CD4-positive, alpha-beta T cell treated with Interleukin-12 subunit alpha and Interleukin-12 subunit beta, for 1 hour (primary cell): ENCODE results near the gene ASXL1.
"Not testable (repeated sequence)": the region's sequence is repeated elsewhere in the genome, so short reads cannot be mapped to it uniquely, and the experiment has no call there.

ENCODE experiments used
- DNase-seq: peaks from one replicate; pipeline ENCODE4 v3.0.0-alpha.2; 2020

ASXL1 gene

DNA sequence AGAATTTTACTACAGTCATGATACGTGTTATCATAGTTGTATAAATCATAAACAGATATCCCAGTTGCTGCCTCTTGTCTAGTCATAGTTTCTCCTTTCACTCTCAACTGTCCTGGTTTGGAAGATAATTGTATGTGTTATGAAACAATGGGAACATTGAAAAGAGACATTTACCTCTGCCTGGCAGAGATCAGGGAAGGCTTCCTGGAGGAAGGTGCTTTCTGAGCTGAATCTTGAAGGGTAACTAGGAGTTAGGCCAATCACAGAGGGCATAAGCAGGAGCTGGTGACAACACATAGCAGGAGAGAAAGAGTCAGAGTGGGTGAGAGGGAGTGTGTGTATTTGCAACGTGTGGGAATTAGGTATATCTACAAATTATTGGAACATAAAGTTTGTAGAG lies 5.4 kb downstream of the ASXL1 start:
- DNase-seq: no peak

DNA sequence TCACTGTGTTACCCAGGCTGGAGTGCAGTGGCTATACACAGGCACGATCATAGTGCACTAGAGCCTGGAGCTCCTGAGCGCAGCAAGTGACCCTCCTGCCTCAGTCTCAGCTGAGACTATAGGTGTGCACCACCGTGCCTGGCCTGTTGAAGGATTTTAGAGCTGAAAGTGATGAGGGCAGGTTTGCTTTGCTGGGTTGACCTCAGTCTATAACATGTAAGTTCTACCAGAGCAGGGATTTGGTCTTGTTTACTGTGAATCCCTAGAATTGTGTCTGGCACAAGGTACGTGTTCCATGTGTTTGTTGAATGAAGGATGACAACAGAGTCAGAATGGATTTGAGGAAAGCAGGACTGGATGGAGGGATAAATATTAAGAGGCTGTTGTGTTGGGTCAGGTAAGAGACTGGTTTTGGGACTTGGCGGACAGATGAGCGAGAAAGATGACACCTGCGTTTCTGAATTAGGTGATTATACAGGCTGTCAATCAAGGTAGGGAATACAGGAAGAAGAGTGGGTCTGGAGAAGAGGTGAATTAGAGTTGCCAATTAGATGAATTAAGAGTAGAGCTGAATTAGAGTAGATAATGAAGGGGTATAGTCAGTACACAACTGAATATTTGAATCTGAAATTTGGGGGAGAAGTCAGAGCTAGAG lies 6.5 kb downstream of the ASXL1 start:
- DNase-seq: no peak

DNA sequence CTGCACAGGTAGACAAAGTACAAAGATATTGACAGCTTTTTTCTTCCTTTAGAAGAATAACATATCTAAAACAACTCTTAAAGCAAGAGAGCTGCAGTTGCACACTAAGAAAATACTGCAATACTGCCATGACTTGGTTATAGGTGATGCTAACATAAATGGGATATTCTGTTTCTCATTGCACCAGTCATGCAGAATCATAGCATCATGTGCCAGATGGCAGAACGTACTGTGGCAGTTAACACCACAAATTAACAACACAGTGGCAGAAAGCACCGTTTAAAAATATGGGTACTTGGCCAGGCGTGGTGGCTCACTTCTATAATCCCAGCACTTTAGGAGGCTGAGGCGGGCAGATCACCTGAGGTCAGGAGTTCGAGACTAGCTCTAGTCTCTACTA lies 7.4 kb downstream of the ASXL1 start:
- DNase-seq: no peak

DNA sequence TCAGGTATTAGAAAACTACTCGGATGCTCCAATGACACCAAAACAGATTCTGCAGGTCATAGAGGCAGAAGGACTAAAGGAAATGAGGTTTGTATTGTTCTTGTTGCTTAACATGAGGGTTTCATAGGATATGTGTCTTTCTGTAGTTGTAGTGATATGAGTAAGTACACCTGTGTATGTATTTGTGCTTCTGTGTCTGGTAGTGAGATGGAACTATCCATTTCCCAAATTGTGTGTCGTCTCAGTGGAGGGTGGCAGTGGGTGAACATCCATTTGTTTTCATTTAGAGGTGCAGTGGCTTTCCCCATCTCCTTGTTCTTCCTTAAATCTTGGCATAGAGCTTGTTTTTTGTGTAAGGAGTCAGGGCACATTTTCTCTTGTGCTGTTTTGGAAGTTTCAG lies 8.2 kb downstream of the ASXL1 start:
- DNase-seq: no peak

DNA sequence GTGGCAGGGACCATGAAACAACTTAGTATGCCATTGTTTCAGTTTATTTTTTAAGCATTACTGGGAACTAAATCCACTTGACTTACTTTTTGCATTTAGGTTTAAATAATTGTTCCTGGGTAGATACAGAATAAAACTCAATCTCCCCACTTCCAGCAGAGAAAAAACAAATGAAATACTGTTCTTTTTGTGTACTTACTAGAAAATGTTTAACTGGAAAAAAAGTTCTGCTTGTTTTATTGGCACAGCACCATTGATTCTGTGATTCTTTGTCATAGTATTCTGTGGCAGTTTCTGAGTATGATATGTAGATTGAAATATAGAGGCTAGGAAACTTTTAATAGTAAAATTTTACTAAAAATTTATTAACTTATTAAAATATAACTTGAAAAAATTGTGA lies 10.2 kb downstream of the ASXL1 start:
- no peak for DNase-seq

DNA sequence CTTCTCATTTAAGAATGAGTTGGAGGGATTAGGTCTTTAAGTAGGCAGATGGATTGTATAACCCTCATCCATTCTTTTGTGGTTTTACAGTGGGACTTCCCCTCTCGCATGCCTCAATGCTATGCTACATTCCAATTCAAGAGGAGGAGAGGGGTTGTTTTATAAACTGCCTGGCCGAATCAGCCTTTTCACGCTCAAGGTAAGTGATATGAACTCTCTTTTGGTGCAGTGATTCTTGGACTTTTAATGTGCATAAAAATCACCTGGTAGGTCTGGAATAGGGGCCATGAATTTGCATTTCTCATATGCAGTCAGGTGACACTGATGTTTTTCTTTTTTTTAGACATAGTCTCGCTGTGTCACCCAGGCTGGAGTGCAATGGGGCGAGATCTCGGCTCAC lies 10.8 kb downstream of the ASXL1 start:
- no peak for DNase-seq

DNA sequence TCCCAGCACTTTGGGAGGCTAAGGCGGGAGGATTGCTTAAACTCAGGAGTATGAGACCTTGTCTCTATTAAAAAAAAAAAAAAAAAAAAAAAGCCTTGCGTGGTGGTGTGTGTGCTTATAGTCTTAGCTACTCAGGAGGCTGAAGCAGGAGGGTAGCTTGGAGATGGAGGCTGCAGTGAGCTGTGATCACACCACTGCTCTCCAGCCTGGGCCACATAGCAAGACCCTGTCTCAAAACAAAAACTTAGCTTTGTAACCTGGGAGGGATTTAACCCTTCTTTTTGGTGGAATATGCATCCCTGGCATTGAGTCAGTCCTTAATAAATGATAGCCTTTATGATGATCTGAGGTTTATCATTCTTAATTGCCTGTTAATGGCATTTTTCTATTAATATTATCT lies 12.8 kb downstream of the ASXL1 start:
- DNase-seq: no peak

DNA sequence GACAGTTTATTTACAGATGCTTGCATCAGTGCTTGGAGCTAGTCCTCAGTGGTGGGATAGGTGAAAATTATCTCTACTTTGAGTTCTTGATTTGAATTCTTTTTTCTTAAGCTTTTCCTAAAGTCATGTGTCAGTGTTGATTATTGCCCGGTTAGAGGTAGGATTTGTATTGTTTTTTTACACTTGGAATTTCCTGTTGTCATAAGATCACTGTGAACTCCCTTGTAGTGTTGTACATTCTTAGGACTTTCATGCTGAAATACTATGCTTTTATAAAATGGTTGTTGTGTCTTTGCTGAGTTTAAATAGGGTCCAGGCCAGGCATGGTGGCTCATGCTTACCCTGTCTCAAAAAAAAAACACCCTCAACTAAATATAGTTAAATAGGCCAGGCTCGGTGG lies 20.3 kb downstream of the ASXL1 start:
- DNase-seq: no peak

DNA sequence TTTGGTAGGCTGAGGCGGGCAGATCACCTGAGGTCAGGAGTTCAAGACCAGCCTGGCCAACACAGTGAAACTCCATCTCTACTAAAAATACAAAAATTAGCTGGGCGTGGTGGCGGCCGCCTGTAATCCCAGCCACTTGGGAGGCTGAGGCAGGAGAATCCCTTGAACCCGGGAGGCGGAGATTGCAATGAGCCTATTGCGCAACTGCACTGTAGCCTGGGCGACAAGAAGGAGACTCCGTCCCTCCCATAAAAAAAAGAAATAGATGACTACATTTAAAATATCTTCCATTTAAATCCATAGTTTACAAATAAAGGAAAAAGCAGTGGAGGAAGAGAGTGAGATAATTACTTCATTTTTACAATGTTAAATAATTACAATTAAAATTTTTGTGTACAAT lies 21.9 kb downstream of the ASXL1 start:
- not testable (repeated sequence) for DNase-seq

DNA sequence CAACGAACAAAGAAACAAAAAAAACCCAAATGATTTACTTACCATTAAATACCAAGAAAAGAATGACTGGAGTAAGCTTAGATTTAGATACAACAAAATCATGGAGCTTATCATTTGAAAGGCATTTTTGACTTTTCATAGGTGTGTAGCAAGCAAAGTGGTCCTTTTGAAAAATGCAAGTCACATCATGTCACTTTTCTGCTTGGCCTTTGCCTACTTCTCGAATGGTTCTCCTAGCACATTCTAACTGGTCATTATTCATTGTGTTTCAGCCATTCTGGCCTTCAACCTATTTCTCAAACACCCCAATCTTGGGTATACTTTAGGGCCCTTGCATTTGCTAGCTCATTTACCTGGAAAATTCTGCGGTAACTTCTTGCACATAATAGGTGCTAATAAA lies 22.6 kb downstream of the ASXL1 start:
- no peak for DNase-seq

DNA sequence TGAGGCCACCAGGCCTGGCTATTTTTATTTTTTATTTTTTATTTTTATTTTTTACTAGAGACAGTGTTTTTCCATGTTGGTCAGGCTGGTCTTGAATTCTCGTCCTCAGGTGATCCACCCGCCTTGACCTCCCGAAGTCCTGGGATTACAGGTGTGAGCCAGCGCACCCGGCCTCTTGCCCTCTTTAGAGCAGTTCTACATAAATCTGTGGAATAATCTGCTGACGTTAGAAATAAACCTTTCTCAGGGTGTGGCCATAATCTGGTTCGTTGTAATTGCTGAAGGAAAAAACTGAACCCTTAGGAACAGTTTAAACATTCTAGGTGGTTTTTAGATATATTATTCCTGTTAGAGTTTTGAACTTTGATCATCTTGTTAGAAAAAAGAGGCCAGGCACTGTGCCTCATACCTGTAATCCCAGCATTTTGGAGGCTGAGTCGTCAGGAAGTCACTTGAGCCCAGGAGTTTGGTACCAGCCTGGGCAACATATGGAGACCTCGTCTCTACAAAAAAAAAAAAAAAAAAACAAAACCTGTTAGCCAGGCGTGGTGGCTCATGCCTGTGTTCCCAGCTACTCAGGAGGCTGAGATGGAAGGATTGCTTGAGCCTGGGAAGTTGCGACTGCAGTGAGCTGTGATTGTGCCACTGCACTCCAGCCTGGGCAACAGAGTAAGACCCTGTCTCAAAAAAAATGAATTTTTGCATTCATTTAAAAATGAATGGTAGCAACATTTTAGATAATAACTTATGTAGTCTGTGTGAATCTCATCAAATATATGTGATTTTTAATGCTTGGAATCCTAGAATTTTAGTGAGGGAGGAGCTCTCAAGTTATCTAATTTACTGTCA lies 24.2 kb downstream of the ASXL1 start:
- DNase-seq: no peak

DNA sequence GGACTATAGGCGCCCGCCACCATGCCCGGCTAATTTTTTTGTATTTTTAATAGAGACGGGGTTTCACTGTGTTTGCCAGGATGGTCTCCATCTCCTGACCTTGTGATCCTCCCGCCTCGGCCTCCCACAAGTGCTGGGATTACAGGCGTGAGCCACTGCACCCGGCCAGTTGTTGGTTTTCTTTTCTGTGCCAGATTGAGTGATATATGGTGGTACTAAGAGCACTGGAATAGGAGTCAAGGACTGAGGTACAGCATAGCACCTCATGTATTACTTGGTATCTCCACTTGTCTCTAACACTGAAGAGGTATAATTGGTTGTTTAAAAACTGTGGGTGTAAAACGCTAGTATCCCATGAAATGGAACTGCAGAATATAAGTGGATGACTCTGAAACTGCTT lies 25.3 kb downstream of the ASXL1 start:
- not testable (repeated sequence) for DNase-seq

DNA sequence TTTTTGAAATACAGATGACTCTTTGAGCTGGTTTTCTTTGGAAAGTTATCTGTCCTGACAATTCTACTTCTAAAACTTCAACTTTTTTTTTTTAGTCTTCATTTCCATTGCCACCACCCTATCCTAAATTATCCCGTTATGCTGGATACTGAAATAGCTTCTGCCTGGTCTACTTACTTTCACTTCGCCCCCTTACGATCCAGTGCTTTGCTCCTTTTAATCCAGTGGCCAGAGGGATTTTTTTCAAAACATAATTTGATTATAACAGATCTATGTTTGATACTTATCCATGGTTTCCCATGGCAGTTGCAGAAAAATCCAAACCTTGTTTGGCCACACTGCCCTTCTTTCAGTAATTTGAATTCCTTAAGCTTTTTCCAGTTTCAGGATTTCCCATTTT lies 27.4 kb downstream of the ASXL1 start:
- no peak for DNase-seq

DNA sequence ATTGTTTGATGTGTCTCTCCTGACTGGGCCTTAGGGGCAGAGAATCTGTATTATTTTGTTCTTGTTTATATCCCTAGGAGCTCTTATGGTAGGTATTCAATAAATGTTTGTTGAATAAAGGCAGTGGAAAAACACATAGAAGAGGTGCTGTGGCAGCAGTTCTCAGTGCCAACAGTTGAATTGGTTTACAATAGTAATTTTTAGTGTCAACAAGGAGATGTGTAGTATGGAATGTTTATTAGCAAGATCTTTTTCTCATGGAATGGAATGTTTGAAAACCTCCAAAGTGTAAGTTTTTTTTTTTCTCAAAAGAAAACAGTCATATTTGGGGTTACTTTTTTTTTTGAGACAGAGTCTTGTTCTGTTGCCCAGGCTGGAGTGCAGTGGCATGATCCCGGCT lies 28.0 kb downstream of the ASXL1 start:
- no peak for DNase-seq

DNA sequence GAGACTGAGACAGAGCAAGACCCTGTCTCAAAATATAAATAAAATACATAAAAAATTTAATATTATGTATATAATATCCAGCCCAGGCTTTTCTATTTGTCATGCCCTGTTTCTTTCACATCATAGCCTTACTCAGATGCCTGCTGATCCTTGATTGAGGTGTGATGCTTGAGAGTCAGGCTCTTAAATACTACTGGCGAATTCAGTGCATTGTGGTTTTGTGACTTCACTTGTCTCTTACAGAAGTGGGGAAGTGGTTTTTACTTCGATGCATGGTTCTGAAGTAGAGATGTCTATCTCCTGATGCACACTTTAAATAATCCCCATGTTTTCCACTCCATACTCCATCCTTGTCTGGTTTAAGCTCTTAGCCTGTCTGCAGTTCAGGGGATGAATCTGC lies 29.1 kb downstream of the ASXL1 start:
- peak; percentile 66 for DNase-seq

DNA sequence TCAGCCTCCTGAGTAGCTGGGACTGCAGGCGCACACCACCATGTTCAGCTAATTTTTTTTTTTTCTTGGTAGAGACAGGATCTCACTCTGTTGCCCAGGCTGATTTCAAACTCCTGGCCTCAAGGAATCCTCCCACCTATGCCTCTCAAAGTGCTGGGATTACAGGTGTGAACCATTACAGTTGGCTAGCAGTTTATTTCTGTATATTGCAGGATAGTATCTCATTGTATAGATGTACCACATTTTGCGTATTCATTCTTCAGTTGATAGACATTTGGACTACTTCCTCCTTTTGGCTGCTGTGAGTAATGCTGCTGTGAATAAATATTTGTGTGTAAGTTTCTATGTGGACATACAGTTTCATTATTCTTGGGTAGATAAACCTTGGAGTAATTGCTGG lies 32.9 kb downstream of the ASXL1 start:
- DNase-seq: no peak

DNA sequence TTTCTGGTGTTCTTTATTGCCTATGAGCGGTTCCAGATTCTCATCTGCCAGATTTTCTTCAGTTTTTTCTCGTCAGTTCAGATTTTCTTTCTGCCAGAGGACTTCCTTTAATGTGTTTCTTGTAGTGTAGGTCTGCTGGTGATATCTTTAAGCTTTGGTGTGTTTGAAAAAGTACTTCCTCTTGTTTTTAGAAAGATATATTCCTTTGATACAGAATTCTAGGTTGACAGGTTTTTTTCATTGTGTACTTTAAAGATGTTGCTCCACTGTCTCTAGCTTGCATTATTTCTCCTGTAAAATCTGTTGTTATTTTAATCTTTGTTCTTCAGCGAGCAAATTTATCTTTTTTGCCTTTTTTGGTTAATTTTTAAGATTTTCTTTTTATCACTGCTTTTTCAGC lies 36.9 kb downstream of the ASXL1 start:
- no peak for DNase-seq

DNA sequence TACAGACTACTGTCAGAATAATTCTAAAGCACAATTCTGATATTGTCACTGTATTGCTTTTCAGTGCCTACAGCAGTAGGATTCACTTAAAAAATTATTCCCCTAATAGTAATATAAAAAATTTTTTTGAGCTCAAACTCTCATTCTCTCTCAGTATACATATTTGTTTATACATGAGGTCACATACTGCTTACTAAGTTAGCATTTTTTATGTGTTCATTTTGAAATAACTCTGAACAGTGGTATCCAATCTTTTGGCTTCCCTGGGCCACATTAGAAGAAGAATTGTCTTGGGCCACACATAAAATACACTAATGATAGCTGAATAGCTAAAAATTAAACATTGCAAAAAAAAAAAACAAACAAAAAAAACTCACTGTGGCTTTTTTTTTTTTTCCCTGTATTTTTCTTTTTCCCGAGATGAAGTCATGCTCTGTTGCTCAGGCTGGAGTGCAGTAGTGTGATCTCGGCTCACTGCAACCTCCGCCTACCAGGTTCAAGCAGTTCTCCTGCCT lies 38.6 kb downstream of the ASXL1 start:
- no peak for DNase-seq

DNA sequence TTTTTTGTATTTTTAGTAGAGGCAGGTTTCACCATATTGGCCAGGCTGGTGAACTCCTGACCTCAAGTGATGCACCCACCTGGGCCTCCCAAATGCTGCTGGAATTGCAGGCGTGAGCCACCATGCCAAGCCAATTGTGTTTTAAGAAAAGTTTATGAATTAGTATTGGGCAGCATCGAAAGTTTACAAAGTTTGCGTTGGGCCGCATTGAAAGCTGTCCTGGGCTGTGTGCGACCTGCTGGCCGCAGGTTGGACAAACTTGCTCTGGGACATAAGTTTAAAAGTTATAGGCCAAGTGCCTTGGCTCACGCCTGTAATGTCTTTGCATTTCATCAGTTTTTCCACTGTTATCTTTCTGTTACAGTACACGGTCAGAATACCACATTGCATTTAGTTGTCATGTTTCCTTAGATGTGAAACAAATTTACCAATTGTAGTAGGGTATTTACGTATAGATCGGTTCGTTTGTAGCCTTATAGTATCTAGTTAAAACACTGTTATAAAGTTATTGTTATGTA lies 39.5 kb downstream of the ASXL1 start:
- DNase-seq: no peak

DNA sequence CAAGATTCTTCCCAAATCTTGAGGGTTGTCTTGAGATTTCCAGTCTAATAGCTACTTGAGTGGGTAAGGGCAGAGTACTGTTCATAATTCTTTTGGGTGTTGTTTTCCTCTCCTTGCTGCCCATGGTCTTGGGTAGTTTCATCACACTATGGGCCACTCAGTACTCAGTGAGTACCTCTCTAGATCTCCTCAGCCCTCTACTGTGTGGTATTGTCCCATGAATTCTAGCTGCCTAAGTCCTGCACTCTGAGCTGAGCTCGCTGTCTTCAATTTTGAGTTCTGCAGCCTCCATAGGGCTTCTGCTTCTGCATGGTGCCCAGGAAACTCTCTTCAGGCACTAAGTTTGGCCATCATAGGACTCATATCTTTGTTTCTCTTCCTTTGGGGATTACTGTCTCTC lies 42.3 kb downstream of the ASXL1 start:
- DNase-seq: no peak

DNA sequence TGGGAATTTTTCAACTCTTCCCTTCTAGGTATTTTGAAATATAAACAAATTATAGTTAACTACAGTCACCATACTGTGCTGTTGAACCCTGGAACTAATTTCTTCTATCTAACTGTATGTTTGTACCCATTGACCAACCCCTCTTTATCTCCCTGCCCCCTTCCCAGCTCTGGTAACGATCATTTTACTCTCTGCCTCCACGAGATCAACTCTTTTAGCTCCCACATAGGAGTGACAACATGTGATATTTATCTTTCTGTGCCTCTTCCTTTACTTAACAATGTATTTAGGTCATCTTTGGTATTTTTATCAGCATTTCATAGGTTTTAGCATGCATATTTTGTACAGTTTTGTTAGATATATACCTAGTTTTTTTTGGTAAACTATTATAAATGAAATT lies 45.9 kb downstream of the ASXL1 start:
- DNase-seq: no peak

DNA sequence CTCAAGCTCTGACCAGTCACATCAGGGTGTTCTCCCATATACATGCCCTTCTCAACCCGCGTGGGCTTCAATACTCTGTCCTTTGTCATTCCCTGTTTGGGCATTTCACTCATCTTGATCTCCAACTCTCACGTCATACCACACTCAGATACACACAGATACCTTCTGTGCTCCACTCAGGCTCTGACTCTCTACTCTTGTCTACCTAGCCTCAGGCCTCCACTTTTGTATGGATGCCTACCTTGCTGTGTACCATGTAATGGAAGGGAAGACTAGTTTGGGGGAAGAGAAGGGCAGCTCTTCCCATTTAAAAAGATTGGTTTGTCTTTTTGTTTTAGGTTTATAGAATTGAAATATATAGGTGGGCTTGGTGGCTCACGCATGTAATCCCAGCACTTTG lies 48.6 kb downstream of the ASXL1 start:
- DNase-seq: no peak

DNA sequence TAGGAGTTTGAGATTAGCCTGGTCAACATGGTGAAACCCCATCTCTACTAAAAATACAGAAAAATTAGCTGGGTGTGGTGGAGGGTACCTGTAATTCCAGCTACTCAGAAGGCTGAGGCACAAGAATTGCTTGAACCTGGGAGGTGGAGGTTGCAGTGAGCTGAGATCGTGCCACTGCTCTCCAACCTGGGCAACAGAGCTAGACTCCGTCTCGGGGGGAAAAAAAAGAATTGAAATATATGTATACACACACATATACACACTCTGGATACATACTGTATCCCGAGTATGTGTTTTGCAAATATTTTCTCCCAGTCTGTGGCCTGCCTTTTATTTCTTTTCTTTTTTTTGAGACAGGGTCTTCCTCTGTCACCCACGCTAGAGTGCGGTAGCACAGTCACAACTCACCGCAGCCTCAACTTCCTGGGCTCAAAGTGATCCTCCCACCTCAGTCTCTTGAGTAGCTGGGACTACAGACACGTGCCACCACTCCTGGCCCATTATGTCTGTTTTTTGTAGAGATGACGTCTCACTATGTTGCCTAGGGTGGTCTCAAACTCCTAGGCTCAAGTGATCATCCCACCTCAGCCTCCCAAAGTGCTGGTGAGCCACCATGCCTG lies 49.1 kb downstream of the ASXL1 start:
- DNase-seq: peak; percentile 69
